K562 (cell line): ENCODE measurements around the gene CD99L2. TPM values are rescaled to one million over a fixed set of nuclear protein-coding genes. Genes with fewer than 3 reads are reported as not detected.

Source experiments
- ATAC-seq: fragments of 200-7000 bp; cut with Tn5 transposase; 3 replicates; pipeline ENCODE4 v1.9.1; 2020; ENCODE audit warnings: moderate library complexity
- BruUV-seq: library from RNA; stranded (reverse); fragments of 400-500 nt; replicated peaks from 2 replicates; lab custom pipeline; 2021; lab: Mats Ljungman, UMichigan
- CTCF ChIA-PET: fragments of 300-600 bp; formaldehyde crosslinking; extraction: SDS; loops from one replicate; lab custom pipeline; 2021; ENCODE audit warnings: low intra/inter-chr PET ratio; lab: Yijun Ruan, JAX
- POLR2A ChIA-PET: fragments of 300-600, 350-650 bp; sonication (Branson Sonifier 250); formaldehyde crosslinking; extraction: SDS; loops from one replicate; lab custom pipeline; 2021; ENCODE audit warnings: antibody characterized with exemption, inconsistent platforms; lab: Yijun Ruan, JAX
- DNase-seq, 4 experiments: peaks; one replicate each; pipeline versions ENCODE4 v3.0.0 to v3.0.0-alpha.2; 2011 to 2018; ENCODE audit warnings: low spot score in 3 of 4, mixed read lengths in 3 of 4; ENCODE audit errors: extremely low read depth in 1 of 4
- FAIRE-seq: peaks from 2 replicates; lab custom pipeline; 2011; peaks lifted over from hg19 to GRCh38; lab: Jason Lieb, UNC
- H2AFZ ChIP-seq: 2 replicates; pipeline ENCODE4 v1.6.0; 2011; ENCODE audit warnings: low read depth, low read length, control low read depth, inconsistent platforms
- H3K27ac ChIP-seq: fragments of 200-600 bp; 3 replicates; pipeline ENCODE4 v1.8.0; 2011; ENCODE audit warnings: low read depth, mild to moderate bottlenecking, control low read depth, inconsistent platforms, low read length, moderate library complexity, mixed read lengths; ENCODE audit errors: extremely low read depth
- H3K27me3 ChIP-seq, 2 experiments: fragments of 300-600 bp in 1 of 2; 2 replicates in 1 of 2; 3 replicates in 1 of 2; pipeline versions ENCODE4 v1.6.0 to v1.8.0; 2011; ENCODE audit warnings: inconsistent platforms in 2 of 2, low read length in 2 of 2, mild to moderate bottlenecking in 1 of 2, mixed read lengths in 1 of 2, moderate library complexity in 1 of 2; ENCODE audit not compliant: control insufficient read depth in 2 of 2, insufficient read depth in 2 of 2
- H3K36me3 ChIP-seq: fragments of 300-600 bp; 3 replicates; pipeline ENCODE4 v1.8.0; 2011; ENCODE audit warnings: mild to moderate bottlenecking, low read length, inconsistent platforms; ENCODE audit not compliant: control insufficient read depth, insufficient read depth
- H3K4me1 ChIP-seq, 2 experiments: fragments of 200-600 bp in 1 of 2; replicated peaks in 1 of 2; 2 replicates in 1 of 2; 3 replicates in 1 of 2; pipeline versions ENCODE4 v1.5.1 to v1.8.0; 2011; ENCODE audit warnings: inconsistent platforms in 2 of 2, low read length in 2 of 2, mild to moderate bottlenecking in 1 of 2, mixed read lengths in 1 of 2, moderate library complexity in 1 of 2; ENCODE audit not compliant: control insufficient read depth in 2 of 2, insufficient read depth in 2 of 2
- H3K4me2 ChIP-seq: 2 replicates; pipeline ENCODE4 v1.6.1; 2011; ENCODE audit warnings: low read length, control low read depth, inconsistent platforms, mixed read lengths; ENCODE audit not compliant: insufficient read depth
- H3K4me3 ChIP-seq: fragments of 200-600 bp; sonication (generic), shearing (Covaris generic); 2 replicates; pipeline ENCODE4 v1.5.1; 2016; ENCODE audit warnings: control low read depth, inconsistent platforms
- H3K79me2 ChIP-seq: fragments of 200-600 bp; 3 replicates; pipeline ENCODE4 v1.8.0; 2011; ENCODE audit warnings: low read length, inconsistent platforms; ENCODE audit not compliant: control insufficient read depth, insufficient read depth
- H3K9ac ChIP-seq, 2 experiments: 2 replicates each; pipeline versions ENCODE4 v1.6.0 to v1.6.1; 2011; ENCODE audit warnings: low read depth in 2 of 2, low read length in 2 of 2, control low read depth in 1 of 2, inconsistent platforms in 1 of 2, mild to moderate bottlenecking in 1 of 2, mixed read lengths in 1 of 2; ENCODE audit not compliant: insufficient read depth in 1 of 2
- H3K9me1 ChIP-seq: one replicate; pipeline ENCODE4 v1.6.0; 2011; ENCODE audit warnings: inconsistent platforms, mild to moderate bottlenecking, low read length, moderate library complexity; ENCODE audit not compliant: control insufficient read depth, insufficient read depth
- H3K9me3 ChIP-seq: replicated peaks from 2 replicates; pipeline ENCODE4 v1.5.1; 2011; ENCODE audit warnings: low read depth, low read length, inconsistent platforms; ENCODE audit not compliant: control insufficient read depth, insufficient read depth
- H4K20me1 ChIP-seq: replicated peaks from 2 replicates; pipeline ENCODE4 v1.6.1; 2011; ENCODE audit warnings: low read length, inconsistent platforms, mixed read lengths; ENCODE audit not compliant: control insufficient read depth, insufficient read depth
- BHLHE40 ChIP-seq: IDR thresholded peaks from 2 replicates; pipeline ENCODE4 v1.6.1; 2011; ENCODE audit warnings: low read length, improper control_type of control experiment
- BRD9 ChIP-seq: fragments of 450-650 bp; IDR thresholded peaks from 2 replicates; pipeline ENCODE4 v1.6.1; 2018; ENCODE audit warnings: low read depth; ENCODE audit not compliant: partially characterized antibody
- CBFA2T3 ChIP-seq: fragments of 450-650 bp; IDR thresholded peaks from 2 replicates; pipeline ENCODE4 v1.6.1; 2017
- CBX2 ChIP-seq: fragments of 200-600 bp; sonication (generic); IDR thresholded peaks from one replicate; pipeline ENCODE4 v1.6.1; 2012; ENCODE audit warnings: mild to moderate bottlenecking, low read length, inconsistent platforms; ENCODE audit not compliant: insufficient read depth, poor library complexity, severe bottlenecking
- DPF2 ChIP-seq: fragments of 450-650 bp; IDR thresholded peaks from 2 replicates; pipeline ENCODE4 v1.6.1; 2016
- FOXA3 ChIP-seq, 2 experiments: fragments of 450-650 bp in 1 of 2; sonication (generic) in 1 of 2; formaldehyde crosslinking; IDR thresholded peaks in 1 of 2; conservative IDR thresholded peaks in 1 of 2; 2 replicates each; pipeline versions ENCODE4 v1.4.0 to v1.8.0; 2020 to 2022; ENCODE audit warnings: mild to moderate bottlenecking in 2 of 2, missing genetic modification reagents in 1 of 2
- MAFG ChIP-seq: fragments of 450-650 bp; conservative IDR thresholded peaks from 2 replicates; pipeline ENCODE4 v1.6.1; 2016; ENCODE audit warnings: missing genetic modification characterization, missing compliant biosample characterization
- MTA3 ChIP-seq: fragments of 450-650 bp; formaldehyde crosslinking; IDR thresholded peaks from 2 replicates; pipeline ENCODE4 v1.6.1; 2017; ENCODE audit warnings: mild to moderate bottlenecking, borderline replicate concordance
- NFE2 ChIP-seq: IDR thresholded peaks from 2 replicates; pipeline ENCODE4 v1.6.1; 2014; ENCODE audit warnings: antibody characterized with exemption, low read depth
- POLR3G ChIP-seq: IDR thresholded peaks from 2 replicates; pipeline ENCODE4 v1.6.1; 2011; ENCODE audit not compliant: insufficient read length, insufficient replicate concordance; ENCODE audit errors: extremely low read depth
- ZBTB1 ChIP-seq: sonication (generic); formaldehyde crosslinking; IDR thresholded peaks from 2 replicates; pipeline ENCODE4 v1.8.1; 2023; ENCODE audit warnings: missing genetic modification reagents, low read depth, mild to moderate bottlenecking, borderline replicate concordance
- WGBS: fragments of 100-300 bp; shearing (Covaris generic); methylation state at CpG from one replicate; pipeline ENCODE4 v1.1.6; 2016; ENCODE audit warnings: low coverage, mixed read lengths; ENCODE audit not compliant: insufficient coverage; ENCODE audit errors: missing lambda C conversion rate; 5-methylcytosine and 5-hydroxymethylcytosine counted together
- in situ Hi-C: fragments of 300-500 bp; cut with MboI; formaldehyde crosslinking; loops from 4 replicates; pipeline ENCODE4 v1.15.0; 2018; ENCODE audit warnings: inconsistent platforms, mixed read lengths
- intact Hi-C: fragments of 100-400 bp; cut with micrococcal nuclease; formaldehyde crosslinking; loops from 2 replicates; pipeline ENCODE4 v1.14.2; 2022
- polyA plus RNA-seq, 8 experiments: library from polyadenylated mRNA; depleted of rRNA in 4 of 8; stranded (reverse) in 5 of 8; unstranded in 3 of 8; fragments of >200 nt; fragmentation: Nextera tagmentation in 2 of 8; fragmentation: Illumina TruSeq in 1 of 8; extraction: Ambion mirVana in 2 of 8; extraction: Trizol in 1 of 8; gene quantifications; 2 replicates each; pipeline versions ENCODE4 v1.2.1 to v1.2.3, GENCODE V29; 2011 to 2014; ENCODE audit warnings: inconsistent platforms in 1 of 8, missing spikeins in 1 of 8
- total RNA-seq, 7 experiments: library from RNA; depleted of rRNA in 6 of 7; stranded (reverse); fragments of >200 nt in 6 of 7; fragmentation: Illumina TruSeq in 2 of 7; extraction: Trizol in 2 of 7; gene quantifications; 2 replicates each; pipeline versions ENCODE4 v1.2.1 to v1.2.3, GENCODE V29; 2011 to 2021; ENCODE audit warnings: low replicate concordance in 1 of 7

The CD99L2 gene
- total and polyA plus RNA-seq, 9 of the 15 experiments (the other 6 are each of a cell fraction or from before 2014, with no cell fraction given): 0.76 to 19.0 (median 11.9) TPM

DNA sequence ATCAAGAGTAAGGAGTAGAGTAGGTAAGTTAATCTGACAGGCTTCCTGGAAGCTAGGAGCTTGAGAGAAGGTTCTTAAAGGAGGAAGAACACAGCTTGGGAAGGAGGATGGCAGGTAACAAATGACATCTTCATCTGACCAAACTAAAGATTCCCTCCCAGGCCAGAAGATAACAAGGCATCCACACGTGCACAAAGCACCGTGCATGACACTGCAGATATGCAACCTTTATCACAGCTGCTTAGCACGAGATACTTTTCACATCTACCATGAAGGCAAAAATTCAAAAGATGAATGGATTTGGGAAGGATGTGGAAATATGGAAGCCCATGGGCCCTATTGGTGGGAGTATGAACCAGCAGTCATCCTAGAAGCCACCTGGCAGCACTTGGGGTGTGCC is 34.3 kb downstream of the CD99L2 start:
- TF ChIP-seq FOXA3 (CRISPR knock-in tag; conservative IDR thresholded peaks at IDR 0.05 in 1 of 2, IDR thresholded peaks at IDR 0.05 in 1 of 2): no peak
- no peak for TF ChIP-seq DPF2
- TF ChIP-seq NFE2: peak; percentile 56
- no peak for TF ChIP-seq ZBTB1 (CRISPR knock-in tag)
- TF ChIP-seq BHLHE40: peak; percentile 76
- TF ChIP-seq CBFA2T3: peak; percentile 24; the same call in 1 of the 2 replicates
- TF ChIP-seq POLR3G: no peak
- TF ChIP-seq CBX2: no peak
- TF ChIP-seq BRD9: no peak
- peak; percentile 38; the same call in 1 of the 2 replicates for TF ChIP-seq MAFG (tag)
- no peak for TF ChIP-seq MTA3

More for the DNA sequence above, 34.3 kb downstream of the CD99L2 start:
- Histone ChIP-seq H3K9me3 (no peaks in the 10 kb centered on the region), H4K20me1 (no peaks in the 10 kb centered on the region), H3K9me1 (no peaks in the 10 kb centered on the region), H2AFZ (no peak overlapping the region), H3K36me3 (no peaks in the 10 kb centered on the region), H3K27me3 (no peaks in the 10 kb centered on the region), H3K4me3 (no peak overlapping the region), H3K4me1 (no peaks in the 10 kb centered on the region; a peak in 1 of 5 replicates), H3K79me2 (no peaks in the 10 kb centered on the region), H3K9ac (no peak overlapping the region), H3K4me2 (no peak overlapping the region), H3K27ac (no peak overlapping the region)
- no TSS peak for BruUV-seq
- WGBS: 0% methylated on average over 3 of the region's 3 CpGs
- ATAC-seq (no peak), DNase-seq (no peak), FAIRE-seq (no peak)
- ChIA-PET CTCF (no interaction called here), POLR2A (interaction anchor here (0.8 kb wide), 1 partner anchor 22 kb away, joined by 5 read pairs; no protein-coding TSS in a partner anchor)
- intact Hi-C loops: no loop called here
- in situ Hi-C loops: no loop called here
